ENCODE measurements around the gene PTS. TPM values are rescaled to one million over a fixed set of nuclear protein-coding genes. Genes with fewer than 3 reads are reported as not detected.
"Not testable (repeated sequence)": the region's sequence is repeated elsewhere in the genome, so short reads cannot be mapped to it uniquely, and the experiment has no call there.

PTS gene
- total RNA-seq (2014; rRNA removed; shearing (Covaris generic)): 71.1 and 73.6 TPM in 2 replicates

DNA sequence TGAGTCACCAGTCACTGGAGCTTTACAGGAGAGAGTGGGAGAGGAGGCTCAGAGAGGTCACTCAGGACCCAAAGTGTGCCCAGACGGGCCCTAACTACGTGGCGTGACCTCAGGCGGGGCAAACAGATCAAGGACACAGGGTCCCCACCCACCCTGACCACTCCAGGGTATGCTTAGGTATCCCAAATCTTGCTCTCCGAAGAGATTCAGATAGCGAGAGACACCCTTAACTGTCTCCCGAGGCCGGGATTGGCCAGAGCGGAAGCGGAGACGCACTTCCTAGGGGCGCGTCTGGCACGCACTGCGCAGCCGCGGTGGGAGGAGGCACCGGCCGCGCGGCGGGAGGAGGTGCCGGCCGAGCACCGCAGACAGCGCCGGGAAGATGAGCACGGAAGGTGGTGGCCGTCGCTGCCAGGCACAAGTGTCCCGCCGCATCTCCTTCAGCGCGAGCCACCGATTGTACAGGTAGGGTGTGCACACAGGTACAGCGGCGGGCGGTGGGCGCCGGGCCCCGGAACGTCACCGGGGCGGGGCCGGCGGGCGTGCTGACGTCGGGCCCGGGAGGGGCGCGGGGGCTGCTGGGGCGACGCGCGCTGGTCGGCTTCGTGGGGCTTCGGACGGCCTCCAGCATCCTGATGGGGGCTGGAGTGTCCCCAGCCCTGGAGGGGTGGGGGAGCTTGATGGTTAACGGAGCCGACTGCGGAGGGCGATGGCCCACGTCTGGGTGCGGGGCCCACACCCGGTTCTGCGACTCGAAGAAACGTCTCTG, at the start of gene PTS:
PTS (plus strand) TSS at position 367 of the 769 bp plus-strand sequence; CDS start at position 383, 16 bp downstream.
- peak; percentile 94 for DNase-seq (ENCODE audit: low read depth)

DNA sequence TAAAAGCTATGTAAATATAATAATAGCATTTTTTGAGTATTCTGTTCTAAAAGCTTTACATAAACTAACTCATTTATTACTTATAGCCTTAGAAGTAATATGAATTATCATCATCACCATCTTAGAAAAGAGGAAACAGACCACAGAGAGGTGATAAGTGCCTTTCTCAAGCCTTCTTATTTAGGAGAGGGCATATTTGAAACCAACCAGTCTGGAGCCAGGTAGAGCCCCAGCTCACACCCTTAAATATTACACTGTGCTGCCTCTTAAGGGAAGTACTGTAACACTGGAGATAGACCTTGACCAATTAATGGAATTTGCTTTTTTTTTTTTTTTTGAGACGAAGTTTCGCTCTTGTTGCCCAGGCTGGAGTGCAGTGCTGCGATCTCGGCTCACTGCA, 48.6 kb upstream of the PTS start:
- no peak for DNase-seq (ENCODE audit: low read depth)

DNA sequence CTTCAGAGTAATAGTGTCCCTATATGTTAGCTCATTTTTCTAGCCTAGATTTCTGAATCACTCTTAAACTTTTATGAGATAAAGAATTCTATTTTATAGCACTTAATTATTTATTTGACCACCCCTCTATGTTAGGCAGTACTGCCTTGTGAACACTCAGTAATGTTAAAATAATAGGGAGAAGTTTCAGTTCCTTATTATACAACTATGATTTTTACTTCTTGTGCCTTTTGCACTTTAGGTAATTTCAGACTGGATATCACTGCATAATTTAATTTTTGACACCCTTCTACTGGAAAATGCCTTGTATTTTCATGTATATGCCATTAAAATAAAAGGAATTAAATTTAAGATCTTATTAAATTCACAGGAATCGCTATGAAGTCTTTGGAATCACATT, 47.8 kb upstream of the PTS start:
- no peak for DNase-seq (ENCODE audit: low read depth)

DNA sequence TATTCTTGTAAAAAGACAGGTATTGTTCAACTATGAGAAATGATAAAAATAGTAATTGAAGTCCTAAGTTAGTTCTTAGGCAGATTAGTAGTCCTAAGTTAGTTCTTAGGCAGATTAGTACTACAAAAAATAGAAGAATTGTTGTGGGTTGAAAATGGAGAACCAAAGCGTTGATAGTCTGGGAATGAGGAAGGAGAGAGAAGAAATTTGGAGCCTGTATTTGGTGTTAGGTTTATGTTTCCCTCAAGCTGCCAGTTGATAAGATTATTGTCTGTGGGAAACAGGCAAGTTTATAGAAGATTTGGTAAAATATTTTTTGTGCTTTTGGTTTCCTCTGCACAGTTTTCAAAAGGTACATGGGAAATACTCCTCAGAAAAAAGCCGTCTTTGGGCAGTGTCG, 47.3 kb upstream of the PTS start:
- no peak for DNase-seq (ENCODE audit: low read depth)

DNA sequence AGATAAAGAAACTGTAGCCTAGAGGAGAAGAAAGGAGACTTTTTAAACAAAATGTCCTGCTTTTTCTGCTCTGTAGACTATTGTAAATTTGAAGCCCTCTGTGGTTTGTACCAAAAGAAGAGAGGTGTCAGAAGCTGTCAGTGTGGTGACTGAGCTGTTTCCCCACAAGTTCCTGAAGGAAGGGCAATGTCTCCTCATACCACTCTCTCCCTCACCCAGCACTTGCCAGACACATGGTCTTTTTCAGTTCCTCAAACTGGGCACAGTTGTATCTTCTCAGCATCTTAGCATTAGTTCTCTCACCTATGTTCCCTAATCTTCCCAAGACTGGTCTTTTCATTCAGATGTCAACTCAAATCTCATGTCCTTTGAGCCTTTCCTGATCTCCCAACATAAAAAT, 46.6 kb upstream of the PTS start:
- DNase-seq (ENCODE audit: low read depth): no peak

DNA sequence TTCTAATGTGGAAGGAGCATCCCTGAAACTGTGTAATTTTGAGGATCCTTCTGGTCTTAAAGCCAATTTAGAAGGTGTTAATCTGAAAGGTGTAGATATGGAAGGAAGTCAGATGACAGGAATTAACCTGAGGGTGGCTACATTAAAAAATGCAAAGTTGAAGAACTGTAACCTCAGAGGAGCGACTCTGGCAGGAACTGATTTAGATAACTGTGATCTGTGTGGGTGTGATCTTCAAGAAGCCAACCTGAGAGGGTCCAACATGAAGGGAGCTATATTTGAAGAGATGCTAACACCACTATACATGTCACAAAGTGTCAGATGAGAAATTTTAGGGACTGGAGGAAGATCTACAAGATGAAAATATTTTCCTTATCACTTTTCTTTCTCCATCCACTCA, 43.4 kb upstream of the PTS start:
- DNase-seq (ENCODE audit: low read depth): no peak

DNA sequence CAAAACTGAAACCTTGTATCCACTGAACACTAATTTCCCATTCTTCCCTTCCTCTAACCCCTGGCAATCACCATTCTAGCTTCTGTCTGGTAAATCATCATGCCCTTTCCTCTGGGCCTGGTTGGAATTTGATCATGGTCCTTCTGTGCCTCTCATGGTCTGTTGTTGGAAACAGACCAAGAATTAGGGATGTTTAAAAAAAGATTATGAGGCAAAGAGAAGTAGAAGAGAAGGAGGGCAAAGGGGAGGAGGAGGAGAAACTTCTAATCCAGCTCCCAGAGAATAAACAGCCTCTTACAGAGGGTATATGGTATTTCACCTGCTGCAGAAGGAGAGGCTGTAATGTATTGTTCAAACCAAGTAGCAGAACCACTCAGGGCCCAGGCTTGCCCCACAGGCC, 40.3 kb upstream of the PTS start:
- DNase-seq (ENCODE audit: low read depth): no peak

DNA sequence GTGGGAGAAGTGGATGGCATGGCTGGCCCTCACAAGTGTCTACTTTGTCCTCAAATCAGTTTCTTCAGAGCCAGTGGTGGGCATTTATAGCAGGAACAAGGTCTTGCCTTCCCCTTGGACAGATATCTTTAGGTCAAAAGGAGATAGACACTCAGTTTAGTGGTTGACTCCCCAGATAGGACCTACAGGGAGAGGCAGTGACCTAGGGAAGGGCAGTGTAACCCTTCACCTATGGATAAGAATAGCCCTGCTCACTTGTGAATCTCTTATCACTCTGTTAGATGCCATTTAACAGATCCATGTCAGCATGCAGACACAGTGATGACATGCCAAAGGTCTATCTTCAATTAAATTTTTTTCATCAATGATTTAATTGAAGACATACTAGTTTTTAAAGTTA, 39.9 kb upstream of the PTS start:
- DNase-seq (ENCODE audit: low read depth): no peak

DNA sequence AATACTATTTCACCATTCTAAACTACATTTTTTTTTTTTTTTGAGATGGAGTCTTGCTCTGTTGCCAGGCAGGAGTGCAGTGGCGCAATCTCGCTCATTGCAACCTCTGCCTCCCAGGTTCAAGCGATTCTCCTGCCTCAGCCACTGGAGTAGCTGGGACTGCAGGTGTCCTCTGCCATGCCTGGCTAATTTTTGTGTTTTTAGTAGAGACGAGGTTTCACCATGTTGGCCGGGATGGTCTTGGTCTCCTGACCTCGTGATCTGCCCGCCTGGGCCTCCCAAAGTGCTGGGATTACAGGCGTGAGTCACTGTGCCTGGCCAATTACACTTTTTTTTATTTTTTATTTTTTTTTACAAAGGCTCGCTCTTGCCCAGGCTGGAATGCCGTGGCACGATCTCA, 31.1 kb upstream of the PTS start:
- DNase-seq (ENCODE audit: low read depth): peak; percentile 6

DNA sequence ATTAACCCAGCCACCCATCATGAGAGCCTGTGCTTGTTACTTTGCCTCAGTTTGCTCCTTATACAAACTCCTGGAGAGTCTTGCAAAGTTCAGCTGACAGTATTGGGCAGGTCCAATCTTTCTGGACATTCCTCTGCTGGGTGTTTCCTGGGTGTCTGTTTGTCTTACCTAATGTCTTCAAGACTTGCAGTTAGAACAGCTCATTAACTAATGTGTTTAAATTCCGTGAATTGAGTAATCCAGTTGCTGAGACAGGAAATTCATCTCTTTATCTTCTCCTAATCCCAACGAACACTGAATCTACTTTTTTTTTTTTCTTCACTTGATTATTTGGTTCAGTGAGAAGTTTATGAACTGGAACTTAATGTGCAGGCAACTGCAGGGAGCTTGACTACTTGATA, 30.3 kb upstream of the PTS start:
- DNase-seq (ENCODE audit: low read depth): no peak

DNA sequence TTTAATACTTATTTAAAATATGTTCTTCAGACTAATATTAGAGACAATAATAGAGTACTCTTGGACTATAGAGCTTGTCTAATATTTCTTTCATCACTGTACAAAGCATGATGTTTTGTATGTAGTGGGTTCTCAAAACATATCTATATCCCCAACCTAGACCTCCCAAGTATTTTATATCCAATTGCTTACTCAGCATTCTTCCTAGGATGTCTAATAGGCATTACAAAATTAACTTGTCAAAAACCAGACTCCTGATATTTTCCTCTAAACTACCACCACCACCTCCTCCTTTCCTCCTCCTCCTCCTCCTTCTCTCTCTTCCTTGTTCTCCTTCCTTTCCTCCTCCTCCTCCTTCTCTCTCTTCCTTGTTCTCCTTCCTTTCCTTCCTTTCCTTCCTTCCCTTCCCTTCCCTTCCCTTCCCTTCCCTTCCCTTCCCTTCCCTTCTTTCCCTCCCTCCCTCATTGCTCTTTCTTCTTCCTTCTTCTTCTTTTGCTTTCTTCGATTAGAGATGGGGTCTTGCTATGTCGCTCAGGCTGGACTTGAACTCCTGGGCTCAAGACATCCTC, 29.6 kb upstream of the PTS start:
- DNase-seq (ENCODE audit: low read depth): no peak

DNA sequence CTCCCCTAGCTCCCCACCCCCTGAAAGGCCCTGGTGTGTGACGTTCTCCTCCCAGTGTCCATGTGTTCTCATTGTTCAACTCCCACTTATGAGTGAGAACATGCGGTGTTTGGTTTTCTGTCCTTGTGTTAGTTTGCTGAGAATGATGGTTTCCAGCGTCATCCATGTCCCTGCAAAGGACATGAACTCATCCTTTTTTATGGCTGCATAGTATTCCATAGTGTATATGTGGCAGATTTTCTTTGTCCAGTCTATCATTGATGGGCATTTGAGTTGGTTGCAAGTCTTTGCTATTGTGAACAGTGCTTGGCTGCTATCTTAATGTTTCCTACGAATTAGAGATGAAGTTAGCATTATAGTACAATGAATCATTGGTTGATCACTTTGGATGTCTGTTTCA, 27.1 kb upstream of the PTS start:
- DNase-seq (ENCODE audit: low read depth): not testable (repeated sequence)

DNA sequence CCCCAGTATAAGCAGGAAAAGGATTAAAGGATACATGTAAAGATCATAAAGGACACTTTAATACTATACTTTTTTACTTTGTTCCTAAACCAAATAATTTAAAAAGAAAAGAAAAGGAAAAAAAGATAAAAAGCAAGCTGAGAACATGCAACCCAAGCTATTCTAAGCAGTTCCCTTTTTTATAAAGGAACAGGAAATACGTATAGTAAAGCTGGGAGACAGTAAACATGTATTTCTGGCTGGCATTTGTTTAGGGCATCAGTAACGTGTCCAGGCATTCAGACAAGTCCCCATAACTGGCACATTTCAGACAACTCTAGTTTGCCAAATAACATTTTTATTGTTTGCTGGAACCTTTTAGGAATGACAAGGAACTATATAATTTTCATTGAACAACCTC, 26.0 kb upstream of the PTS start:
- no peak for DNase-seq (ENCODE audit: low read depth)

DNA sequence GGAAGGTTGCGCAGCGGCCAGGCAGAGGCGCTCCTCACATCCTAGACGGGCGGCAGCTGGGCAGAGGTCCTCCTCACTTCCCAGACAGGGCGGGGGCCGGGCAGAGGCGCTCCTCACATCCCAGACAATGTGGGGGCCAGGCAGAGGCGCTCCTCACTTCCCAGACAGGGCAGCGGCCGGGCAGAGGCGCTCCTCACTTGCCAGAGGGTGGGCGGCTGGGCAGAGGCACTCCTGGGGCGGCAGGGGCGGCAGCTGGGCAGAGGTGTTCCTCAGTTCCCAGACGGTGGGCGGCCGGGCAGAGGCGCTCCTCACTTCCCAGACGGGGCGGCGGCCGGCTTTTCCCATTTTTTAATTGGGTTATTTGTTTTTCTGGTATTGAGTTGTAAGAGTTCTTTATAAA, 20.2 kb upstream of the PTS start:
- DNase-seq (ENCODE audit: low read depth): no peak

DNA sequence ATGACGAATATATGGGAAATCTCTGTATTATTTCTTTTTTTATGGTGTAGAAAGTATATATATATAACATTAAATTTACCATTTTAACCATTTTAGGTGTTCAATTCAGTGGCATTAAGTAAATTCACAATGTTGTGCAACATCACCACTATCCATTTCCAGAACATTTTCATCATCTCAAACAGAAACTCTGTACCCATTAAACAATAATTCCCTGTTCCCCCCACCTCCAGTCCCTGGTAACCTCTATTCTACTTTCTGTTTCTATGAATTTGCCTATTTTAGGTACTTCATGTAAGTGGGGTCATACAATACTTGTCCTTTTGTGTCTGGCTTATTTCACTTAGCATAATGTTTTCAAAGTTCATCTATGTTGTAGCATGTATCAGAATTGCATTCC, 15.3 kb upstream of the PTS start:
- DNase-seq (ENCODE audit: low read depth): no peak

DNA sequence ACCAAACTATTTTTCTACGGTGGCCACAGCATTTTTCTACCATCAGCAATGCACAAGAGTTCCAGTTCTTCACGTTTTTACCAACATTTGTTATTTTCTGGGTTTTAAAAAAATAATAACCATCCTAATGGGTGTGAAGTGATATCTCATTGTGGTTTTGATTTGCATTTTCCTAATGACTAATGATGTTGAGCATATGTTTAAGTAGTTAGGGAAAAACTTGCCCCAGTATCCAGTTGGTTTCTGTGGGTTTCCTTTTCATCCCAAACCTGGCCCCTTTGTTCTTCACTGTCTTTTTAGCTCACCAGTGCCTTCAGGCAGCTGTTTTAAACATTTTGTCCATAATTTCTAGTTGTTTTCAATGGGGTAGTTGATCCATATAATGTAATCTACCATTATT, 14.7 kb upstream of the PTS start:
- DNase-seq (ENCODE audit: low read depth): no peak

DNA sequence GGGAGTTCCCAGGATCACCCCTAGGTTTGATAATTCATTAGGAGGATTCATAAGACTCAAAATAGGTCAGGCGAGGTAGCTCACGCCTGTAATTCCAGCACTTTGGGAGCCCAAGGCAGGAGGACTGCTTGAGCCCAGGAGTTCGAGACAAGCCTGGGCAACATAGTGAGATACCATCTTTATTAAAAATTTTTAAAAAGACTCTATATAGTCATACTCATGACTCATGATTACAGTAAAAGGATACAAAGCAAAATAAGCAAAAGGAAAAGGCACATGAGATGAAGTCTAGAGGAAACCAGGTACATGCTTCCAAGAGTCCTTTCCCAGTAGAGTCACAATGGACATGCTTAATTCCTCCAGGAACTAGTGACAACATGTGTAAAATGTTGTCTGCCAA, 13.9 kb upstream of the PTS start:
- DNase-seq (ENCODE audit: low read depth): no peak

DNA sequence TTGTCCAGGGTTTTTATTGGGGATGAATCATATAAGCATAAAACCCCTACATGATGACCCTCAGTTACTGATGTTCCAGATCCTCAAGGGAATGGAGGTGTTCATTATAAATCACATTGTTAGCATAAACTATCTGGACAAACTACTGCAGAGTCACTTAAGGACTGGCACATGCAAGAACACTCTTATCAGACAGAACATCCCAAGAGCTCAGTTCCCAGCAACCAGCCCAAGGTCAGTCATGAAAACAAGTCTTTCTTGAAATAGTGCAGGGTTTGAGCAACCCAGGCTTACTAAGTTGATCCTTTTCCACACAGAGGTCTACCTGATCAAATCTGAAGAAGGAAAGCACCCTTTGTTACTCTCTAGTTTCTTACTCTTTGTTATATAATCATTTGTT, 13.5 kb upstream of the PTS start:
- DNase-seq (ENCODE audit: low read depth): no peak

DNA sequence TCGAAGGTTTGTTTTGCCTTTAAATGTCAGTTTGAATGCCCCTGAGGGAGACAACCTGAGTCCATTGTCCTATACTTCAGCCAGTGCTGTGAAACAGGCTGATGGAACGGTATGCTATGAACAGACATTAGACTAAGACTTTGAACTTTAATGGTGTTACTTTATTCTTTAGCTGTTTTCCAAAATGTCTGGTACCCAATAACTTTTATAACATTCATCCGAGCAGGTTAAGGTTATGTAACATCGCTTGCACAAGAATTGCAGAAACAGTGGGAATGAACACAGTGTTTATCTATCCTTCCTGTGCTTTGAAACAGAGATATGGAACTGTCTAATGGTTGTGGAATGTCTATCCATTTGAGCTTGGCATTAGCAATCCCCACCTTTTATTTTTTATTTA, 12.5 kb upstream of the PTS start:
- no peak for DNase-seq (ENCODE audit: low read depth)

DNA sequence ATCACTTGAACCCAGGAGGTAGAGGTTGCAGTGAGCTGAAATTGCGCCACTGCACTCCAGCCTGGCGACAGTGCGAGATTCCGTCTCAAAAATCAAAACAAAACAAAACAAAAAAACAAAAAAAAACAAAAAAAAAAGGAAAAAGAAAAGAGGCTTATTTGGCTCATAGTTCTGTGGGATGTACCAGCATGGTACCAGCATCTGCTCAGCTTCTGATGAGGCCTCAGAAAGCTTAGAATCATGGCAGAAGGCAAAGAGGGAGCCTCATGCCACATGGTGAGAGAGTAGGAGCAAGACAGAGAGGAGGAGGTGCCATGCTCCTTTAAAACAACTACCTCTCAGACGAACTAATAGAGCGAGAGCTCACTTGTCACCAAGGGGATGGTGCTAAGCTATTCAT, 10.6 kb upstream of the PTS start:
- no peak for DNase-seq (ENCODE audit: low read depth)

DNA sequence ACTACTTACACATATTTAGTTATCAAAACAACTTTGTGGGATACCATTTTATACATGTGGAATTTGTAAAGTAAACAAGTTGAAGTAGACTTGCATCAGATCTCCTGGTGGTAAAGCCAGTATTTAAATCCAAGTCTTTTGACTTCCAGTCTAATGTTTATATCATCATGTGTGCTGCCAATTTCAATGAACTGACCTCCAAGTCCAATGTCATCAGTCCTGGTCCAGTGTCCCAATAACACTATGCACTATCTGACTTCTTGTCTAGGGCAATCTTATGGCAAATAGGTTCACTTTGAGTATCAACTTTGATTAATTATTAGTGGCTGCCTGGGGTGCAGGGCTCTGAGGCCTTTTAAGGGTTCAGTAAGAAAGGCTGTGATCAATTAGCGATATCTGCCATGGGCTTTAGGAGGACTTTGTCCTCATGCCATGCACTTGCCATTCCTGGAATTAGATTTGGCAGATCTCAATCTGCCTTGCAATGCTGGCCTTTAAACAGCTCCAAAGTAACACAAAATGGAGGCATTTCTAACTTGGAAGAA, 9.6 kb upstream of the PTS start:
- no peak for DNase-seq (ENCODE audit: low read depth)

DNA sequence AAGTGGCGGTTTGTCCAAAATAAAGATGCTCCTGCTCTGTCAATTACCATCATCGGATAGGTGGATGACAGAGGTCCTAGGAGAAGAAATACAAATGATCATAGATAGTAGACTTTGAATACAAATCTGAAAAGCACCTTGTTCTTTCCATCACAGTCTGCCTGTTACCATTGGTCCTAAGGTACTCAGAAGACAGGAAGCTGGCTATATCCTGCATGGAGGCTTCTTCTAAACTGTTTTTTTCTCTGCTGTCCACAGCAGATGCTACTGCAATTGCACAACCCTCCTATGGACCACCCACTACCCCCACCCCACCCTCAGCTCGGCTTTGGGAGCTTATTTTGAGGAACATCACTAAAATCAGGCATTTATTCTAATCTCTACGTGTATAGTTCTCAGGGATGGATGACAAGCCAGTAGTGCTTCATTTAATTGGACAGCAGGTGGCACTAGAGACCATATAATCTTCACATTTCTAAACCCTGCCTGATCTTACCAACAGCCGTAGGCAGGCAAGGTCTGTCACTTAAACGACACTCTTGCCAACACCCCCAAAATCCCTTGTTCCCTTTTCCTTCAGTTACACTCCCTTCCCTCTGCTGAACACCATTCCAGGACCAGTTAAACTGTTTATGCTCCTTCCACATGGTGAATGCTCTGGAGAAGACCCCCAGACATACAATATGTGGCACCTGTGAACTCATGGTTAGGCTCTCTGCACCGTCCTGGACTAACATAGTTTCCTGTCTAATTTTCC, 6.6 kb upstream of the PTS start:
- peak; percentile 64 for DNase-seq (ENCODE audit: low read depth)
